Measurements from ENCODE around the gene METAP1D. TPM values are rescaled to one million over a fixed set of nuclear protein-coding genes. Genes with fewer than 3 reads are reported as not detected.

The METAP1D gene
- total RNA-seq, 1 donor from 2014 or later: 8.8 TPM

DNA sequence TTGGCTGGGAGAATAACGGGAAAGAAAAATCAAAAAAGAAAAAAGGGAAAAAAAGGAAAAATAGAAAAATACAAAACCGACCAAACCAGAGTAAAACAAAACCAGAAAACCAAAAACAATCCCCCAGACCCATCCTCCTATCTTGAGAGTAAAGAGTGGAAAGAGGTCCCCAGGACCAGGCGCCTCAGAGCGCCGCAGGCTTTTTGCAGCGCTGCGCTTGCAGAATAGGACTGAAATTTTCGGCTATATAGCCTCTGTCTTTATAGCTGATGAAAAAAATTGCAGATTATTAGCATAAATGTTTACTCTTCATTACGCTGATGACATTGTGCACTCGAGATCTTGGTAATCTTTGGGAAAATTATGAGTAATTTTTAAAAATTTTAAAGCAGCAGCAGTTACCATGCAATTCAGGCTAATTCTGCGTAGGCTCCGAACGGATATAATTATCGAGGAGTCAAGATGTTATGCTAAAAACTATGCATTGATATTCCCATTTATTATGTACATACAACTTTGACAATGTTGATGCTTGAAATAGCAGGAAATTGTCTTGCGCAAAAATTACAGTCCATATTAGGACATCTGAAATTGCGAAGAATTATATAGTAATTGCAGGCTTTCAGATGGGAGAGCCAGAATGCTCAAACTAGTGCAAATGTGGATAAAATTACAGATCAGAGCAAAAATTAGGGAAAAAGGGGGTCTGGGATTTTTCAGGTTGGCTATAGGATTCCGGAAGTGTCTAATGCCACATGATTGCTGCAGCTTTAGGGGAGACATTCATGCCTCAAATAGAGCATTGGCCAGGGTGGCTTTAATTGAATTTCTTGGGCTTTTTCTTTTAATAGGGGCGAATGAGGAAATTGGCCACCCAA is 93.9 kb downstream of the METAP1D start:
- no peak overlapping the region for H3K27ac ChIP-seq
- no peaks in the 10 kb centered on the region for H3K36me3 ChIP-seq
- H3K4me1 ChIP-seq: peaks cover 37% of the 10 kb centered on the region
- intact Hi-C loops (cut with DNase I): no loop called here
- H3K4me3 ChIP-seq: no peak overlapping the region
- TF ChIP-seq POLR2A (IDR thresholded peaks at IDR 0.05): no peak
- no peak for DNase-seq (ENCODE audit: extremely low spot score in 2 of 2)
- H3K9me3 ChIP-seq: no peaks in the 10 kb centered on the region
- peaks cover 64% of the 10 kb centered on the region for H3K27me3 ChIP-seq

DNA sequence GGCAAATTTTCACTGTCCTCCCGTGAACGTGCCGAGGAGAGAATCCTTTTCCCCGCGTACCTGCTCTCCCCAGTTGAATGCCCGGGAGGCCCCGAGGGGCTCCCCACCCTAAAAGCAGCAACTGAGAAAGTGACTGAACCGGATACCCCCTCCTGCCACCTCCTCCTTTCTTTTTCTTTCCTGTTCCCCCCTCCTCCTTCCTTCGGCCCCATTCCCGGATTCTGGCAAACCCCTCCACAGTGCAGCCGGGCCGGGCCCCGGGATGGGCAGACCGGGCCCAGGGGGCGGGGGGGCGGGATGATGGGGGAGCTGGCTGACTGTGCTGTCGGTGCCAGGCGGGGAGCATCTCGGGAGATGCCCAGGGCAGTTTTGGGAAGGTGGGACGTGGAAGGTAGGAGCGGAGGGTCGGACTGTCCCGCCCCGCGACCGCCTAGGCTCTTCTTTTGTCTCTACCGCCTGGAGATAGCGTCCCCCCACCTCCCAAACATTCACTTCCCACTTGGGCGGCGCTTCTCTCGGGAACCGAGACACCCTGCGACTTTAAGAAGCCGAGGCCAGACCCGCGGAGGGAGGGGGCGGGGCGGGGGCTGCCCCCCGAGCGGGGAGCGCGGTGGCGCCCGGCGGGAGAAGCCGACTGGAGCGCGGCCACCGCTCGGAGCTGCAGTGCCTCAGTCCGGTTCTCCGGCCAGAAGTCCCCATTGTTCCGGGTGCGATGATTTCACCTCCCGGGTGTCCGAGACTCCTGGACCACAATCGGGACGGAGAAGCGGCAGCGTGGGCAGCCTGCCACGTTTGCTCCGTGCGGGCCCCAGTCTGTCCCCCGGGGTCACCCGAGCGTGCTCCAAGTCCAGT is 94.8 kb downstream of the METAP1D start:
- H3K27ac ChIP-seq: no peak overlapping the region
- no peaks in the 10 kb centered on the region for H3K9me3 ChIP-seq
- no peak for DNase-seq (ENCODE audit: extremely low spot score in 2 of 2)
- peaks cover 61% of the 10 kb centered on the region for H3K27me3 ChIP-seq
- no peak for TF ChIP-seq POLR2A (IDR thresholded peaks at IDR 0.05)
- no peak for TF ChIP-seq POLR2AphosphoS5 (IDR thresholded peaks at IDR 0.05; ENCODE audit: insufficient read depth in 1 of 2, low read depth in 1 of 2)
- TF ChIP-seq, protein P1, sequence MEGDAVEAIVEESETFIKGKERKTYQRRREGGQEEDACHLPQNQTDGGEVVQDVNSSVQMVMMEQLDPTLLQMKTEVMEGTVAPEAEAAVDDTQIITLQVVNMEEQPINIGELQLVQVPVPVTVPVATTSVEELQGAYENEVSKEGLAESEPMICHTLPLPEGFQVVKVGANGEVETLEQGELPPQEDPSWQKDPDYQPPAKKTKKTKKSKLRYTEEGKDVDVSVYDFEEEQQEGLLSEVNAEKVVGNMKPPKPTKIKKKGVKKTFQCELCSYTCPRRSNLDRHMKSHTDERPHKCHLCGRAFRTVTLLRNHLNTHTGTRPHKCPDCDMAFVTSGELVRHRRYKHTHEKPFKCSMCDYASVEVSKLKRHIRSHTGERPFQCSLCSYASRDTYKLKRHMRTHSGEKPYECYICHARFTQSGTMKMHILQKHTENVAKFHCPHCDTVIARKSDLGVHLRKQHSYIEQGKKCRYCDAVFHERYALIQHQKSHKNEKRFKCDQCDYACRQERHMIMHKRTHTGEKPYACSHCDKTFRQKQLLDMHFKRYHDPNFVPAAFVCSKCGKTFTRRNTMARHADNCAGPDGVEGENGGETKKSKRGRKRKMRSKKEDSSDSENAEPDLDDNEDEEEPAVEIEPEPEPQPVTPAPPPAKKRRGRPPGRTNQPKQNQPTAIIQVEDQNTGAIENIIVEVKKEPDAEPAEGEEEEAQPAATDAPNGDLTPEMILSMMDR (IDR thresholded peaks at IDR 0.05): no peak
- H3K4me3 ChIP-seq: peak overlapping the region; percentile 34 to 37
- H3K36me3 ChIP-seq: no peaks in the 10 kb centered on the region
- peaks cover 46% of the 10 kb centered on the region for H3K4me1 ChIP-seq
- intact Hi-C loops (cut with DNase I): no loop called here

DNA sequence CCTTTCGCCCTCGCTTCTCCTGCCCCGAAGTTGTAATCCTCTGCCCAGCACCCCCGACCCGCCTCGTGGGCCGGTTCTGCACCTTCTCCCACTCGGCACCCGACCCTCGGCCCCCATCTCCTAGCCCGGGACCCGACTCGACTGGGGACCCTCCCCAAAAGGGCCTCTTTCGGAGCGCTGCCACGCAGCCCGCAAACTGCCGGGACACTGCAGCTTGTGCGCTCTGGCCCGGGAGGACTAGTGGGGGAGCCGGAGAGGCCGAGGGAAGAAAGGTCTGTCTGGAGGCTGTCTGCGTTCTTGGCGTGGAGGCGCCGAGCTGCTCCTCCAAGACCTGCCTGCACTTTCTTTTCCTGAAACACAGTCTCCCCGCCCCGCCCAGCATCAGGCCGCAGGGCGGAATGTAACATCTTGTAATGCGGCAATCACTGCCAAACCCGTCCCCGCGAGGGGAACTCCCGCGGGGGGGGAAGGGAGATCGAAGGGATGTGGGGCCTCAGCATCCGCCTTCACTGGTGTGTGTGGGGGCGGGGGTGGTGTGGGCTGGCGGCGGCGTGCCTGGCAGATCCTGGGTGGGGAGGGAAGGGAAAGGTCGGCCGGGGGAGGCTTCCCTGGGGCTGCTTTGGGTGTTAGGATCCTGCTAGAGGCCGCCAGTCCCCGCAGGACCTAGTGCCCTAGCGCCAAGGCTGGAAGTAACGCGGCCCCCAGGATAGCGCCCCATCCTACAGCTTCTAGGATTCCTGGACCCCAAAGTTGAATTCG is 95.6 kb downstream of the METAP1D start:
- Histone ChIP-seq H3K4me3 (peak overlapping the region; percentile 34 to 37), H3K27me3 (peaks cover 60% of the 10 kb centered on the region), H3K27ac (no peak overlapping the region), H3K4me1 (peaks cover 54% of the 10 kb centered on the region), H3K9me3 (no peaks in the 10 kb centered on the region), H3K36me3 (no peaks in the 10 kb centered on the region)
- intact Hi-C loops (cut with DNase I): no loop called here
- peak; percentile 83 to 95 for DNase-seq (ENCODE audit: extremely low spot score in 2 of 2)
- TF ChIP-seq POLR2A (IDR thresholded peaks at IDR 0.05) (no peak), POLR2AphosphoS5 (IDR thresholded peaks at IDR 0.05; ENCODE audit: insufficient read depth in 1 of 2, low read depth in 1 of 2) (no peak)
- TF ChIP-seq, protein P1 (IDR thresholded peaks at IDR 0.05): no peak

DNA sequence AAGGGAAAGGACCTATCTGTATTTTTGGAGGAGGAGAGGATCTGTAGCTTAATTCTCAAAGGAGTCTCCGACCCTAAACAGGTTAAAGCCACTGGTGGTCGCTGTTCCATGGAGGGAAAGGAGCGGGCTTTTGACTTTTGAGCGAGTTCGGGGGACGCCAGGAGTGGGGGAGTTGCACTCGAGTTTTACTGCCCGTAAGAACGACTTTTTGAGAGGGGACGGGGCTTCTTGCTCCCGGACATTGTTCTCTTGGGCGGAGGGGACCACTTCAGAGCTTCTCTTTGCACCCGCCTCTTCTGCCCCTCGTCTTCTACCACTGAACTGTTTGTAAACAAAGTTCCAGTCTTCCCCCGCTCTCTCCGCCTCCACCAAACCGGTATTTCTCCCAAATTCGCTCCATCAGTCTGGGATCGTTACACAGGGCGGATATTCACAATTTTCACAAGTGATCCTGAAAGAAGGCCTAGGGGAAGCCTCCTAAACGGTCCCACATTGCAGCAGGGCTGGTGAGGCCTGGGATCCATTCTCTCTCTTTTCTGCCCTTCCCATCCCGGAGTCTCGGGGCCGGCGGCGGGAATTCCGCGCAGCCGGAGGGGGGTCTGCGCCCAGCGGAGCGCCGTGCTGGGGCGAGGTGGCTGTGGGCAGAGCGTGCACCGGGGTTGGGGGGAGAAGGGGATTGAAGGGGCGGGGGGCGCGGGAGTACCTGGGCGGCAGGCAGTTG is 96.3 kb downstream of the METAP1D start:
- no peak overlapping the region for H3K27ac ChIP-seq
- H3K36me3 ChIP-seq: no peaks in the 10 kb centered on the region
- peak overlapping the region; percentile 34 to 42 for H3K4me3 ChIP-seq
- H3K27me3 ChIP-seq: peaks cover 59% of the 10 kb centered on the region
- intact Hi-C loops (cut with DNase I): no loop called here
- TF ChIP-seq POLR2AphosphoS5 (IDR thresholded peaks at IDR 0.05; ENCODE audit: insufficient read depth in 1 of 2, low read depth in 1 of 2) (no peak), POLR2A (IDR thresholded peaks at IDR 0.05) (no peak)
- TF ChIP-seq, protein P1 (IDR thresholded peaks at IDR 0.05): no peak
- H3K9me3 ChIP-seq: no peaks in the 10 kb centered on the region
- peaks cover 61% of the 10 kb centered on the region for H3K4me1 ChIP-seq
- DNase-seq (ENCODE audit: extremely low spot score in 2 of 2): peak in 1 of 2 donors; percentile 80

Data from vagina (tissue), 2 donors.